HepG2 (cell line): ENCODE data around the gene RNF208. TPM values are rescaled to one million over a fixed set of nuclear protein-coding genes. Genes with fewer than 3 reads are reported as not detected.
A peak's percentile ranks its signal among the peaks of the same experiment; 100 is the strongest.

Experiments used
- ATAC-seq: fragments of 200-7000 bp; cut with Tn5 transposase; 3 replicates; pipeline ENCODE4 v1.9.1; 2020; ENCODE audit warnings: mild to moderate bottlenecking, moderate library complexity
- BruUV-seq: library from RNA; stranded (reverse); fragments of 400-500 nt; replicated peaks from 2 replicates; lab custom pipeline; 2021; lab: Mats Ljungman, UMichigan
- CTCF ChIA-PET: fragments of 300-600 bp; formaldehyde crosslinking; extraction: SDS; loops from one replicate; lab custom pipeline; 2021; ENCODE audit warnings: low total read pairs, inconsistent platforms, low intra/inter-chr PET ratio; lab: Yijun Ruan, JAX
- POLR2A ChIA-PET: fragments of 350-600 bp; sonication (Branson Sonifier 250); formaldehyde crosslinking; loops from one replicate; lab custom pipeline; 2020; ENCODE audit warnings: antibody characterized with exemption, inconsistent platforms; lab: Yijun Ruan, JAX
- DNase-seq: peaks from one replicate; pipeline ENCODE4 v3.0.0-alpha.2; 2015; ENCODE audit warnings: low spot score
- FAIRE-seq: peaks from 3 replicates; lab custom pipeline; 2011; peaks lifted over from hg19 to GRCh38; lab: Jason Lieb, UNC
- H2AFZ ChIP-seq: one replicate; pipeline ENCODE4 v1.6.1; 2011; ENCODE audit warnings: low read length, inconsistent platforms
- H3K27ac ChIP-seq: fragments of 300-600 bp; 3 replicates; pipeline ENCODE4 v1.8.0; 2011; ENCODE audit warnings: mixed run types, mild to moderate bottlenecking, mixed read lengths, low read length, inconsistent platforms; ENCODE audit not compliant: insufficient read depth; ENCODE audit errors: extremely low read length
- H3K27me3 ChIP-seq, 2 experiments: fragments of 200-600 bp in 1 of 2; 2 replicates in 1 of 2; 3 replicates in 1 of 2; pipeline versions ENCODE4 v1.6.0 to v1.8.0; 2011; ENCODE audit warnings: low read length in 2 of 2, mild to moderate bottlenecking in 2 of 2, moderate library complexity in 2 of 2, inconsistent platforms in 1 of 2; ENCODE audit not compliant: insufficient read depth in 2 of 2, control insufficient read depth in 1 of 2
- H3K36me3 ChIP-seq, 2 experiments: fragments of 200-600 bp in 1 of 2; replicated peaks in 1 of 2; 2 replicates in 1 of 2; 3 replicates in 1 of 2; pipeline versions ENCODE4 v1.5.1 to v1.8.0; 2011; ENCODE audit warnings: low read length in 2 of 2, inconsistent platforms in 1 of 2; ENCODE audit not compliant: insufficient read depth in 2 of 2, control insufficient read depth in 1 of 2
- H3K4me1 ChIP-seq: 2 replicates; pipeline ENCODE4 v1.5.1; 2012; ENCODE audit warnings: low read length, inconsistent platforms; ENCODE audit not compliant: insufficient read depth
- H3K4me2 ChIP-seq: 2 replicates; pipeline ENCODE4 v1.6.0; 2011; ENCODE audit warnings: low read depth, low read length, inconsistent platforms
- H3K4me3 ChIP-seq, 3 experiments: fragments of 200-600 bp in 1 of 3; sonication (generic), shearing (Covaris generic) in 1 of 3; replicated peaks in 1 of 3; 2 replicates each; pipeline ENCODE4 v1.5.1; 2011 to 2016; ENCODE audit warnings: low read length in 3 of 3, inconsistent platforms in 2 of 3, low read depth in 2 of 3, mild to moderate bottlenecking in 2 of 3, control low read depth in 1 of 3, mixed read lengths in 1 of 3; ENCODE audit not compliant: insufficient read depth in 1 of 3
- H3K79me2 ChIP-seq: one replicate; pipeline ENCODE4 v1.6.1; 2011; ENCODE audit warnings: low read length, inconsistent platforms; ENCODE audit not compliant: insufficient read depth
- H3K9ac ChIP-seq: 2 replicates; pipeline ENCODE4 v1.6.0; 2011; ENCODE audit warnings: mild to moderate bottlenecking, low read depth, low read length, inconsistent platforms; ENCODE audit not compliant: insufficient read depth
- H3K9me3 ChIP-seq: 2 replicates; pipeline ENCODE4 v1.5.1; 2012; ENCODE audit warnings: mild to moderate bottlenecking, low read length
- H4K20me1 ChIP-seq: 2 replicates; pipeline ENCODE4 v1.6.0; 2011; ENCODE audit warnings: inconsistent platforms, mild to moderate bottlenecking, low read length, moderate library complexity; ENCODE audit not compliant: insufficient read depth
- HOXD1 ChIP-seq: sonication (generic); formaldehyde crosslinking; IDR thresholded peaks from 2 replicates; pipeline ENCODE4 v1.5.0; 2020; ENCODE audit warnings: missing genetic modification reagents
- ISX ChIP-seq: sonication (generic); formaldehyde crosslinking; conservative IDR thresholded peaks from 2 replicates; pipeline ENCODE4 v1.5.0; 2020; ENCODE audit warnings: missing genetic modification reagents
- MXI1 ChIP-seq: IDR thresholded peaks from 3 replicates; pipeline ENCODE4 v1.6.1; 2012; ENCODE audit warnings: low read depth, low read length, inconsistent platforms, borderline replicate concordance
- MYNN ChIP-seq: sonication (generic); formaldehyde crosslinking; IDR thresholded peaks from 2 replicates; pipeline ENCODE4 v1.4.0; 2020; ENCODE audit warnings: mild to moderate bottlenecking, low read depth, missing genetic modification reagents
- NCOA5 ChIP-seq: sonication (generic); formaldehyde crosslinking; IDR thresholded peaks from 2 replicates; pipeline ENCODE4 v1.4.0; 2020; ENCODE audit warnings: missing genetic modification reagents
- NR2C2 ChIP-seq: sonication (generic); formaldehyde crosslinking; IDR thresholded peaks from 2 replicates; pipeline ENCODE4 v1.4.0; 2020; ENCODE audit warnings: missing genetic modification reagents, mild to moderate bottlenecking, moderate library complexity, borderline replicate concordance
- RXRB ChIP-seq: IDR thresholded peaks from 2 replicates; pipeline ENCODE4 v1.6.1; 2016; ENCODE audit warnings: borderline replicate concordance, missing genetic modification reagents, missing compliant biosample characterization
- ZNF101 ChIP-seq: sonication (generic); formaldehyde crosslinking; IDR thresholded peaks from 2 replicates; pipeline ENCODE4 v1.4.0; 2020; ENCODE audit warnings: mild to moderate bottlenecking, low read depth, missing genetic modification reagents, borderline replicate concordance
- ZNF468 ChIP-seq: sonication (generic); formaldehyde crosslinking; IDR thresholded peaks from 2 replicates; pipeline ENCODE4 v1.8.0; 2022; ENCODE audit warnings: mild to moderate bottlenecking, moderate library complexity, missing genetic modification reagents
- ZNF567 ChIP-seq: sonication (generic); formaldehyde crosslinking; IDR thresholded peaks from 2 replicates; pipeline ENCODE4 v1.8.1; 2023; ENCODE audit warnings: mild to moderate bottlenecking, missing genetic modification reagents, borderline replicate concordance
- ZNF672 ChIP-seq: sonication (generic); formaldehyde crosslinking; IDR thresholded peaks from 2 replicates; pipeline ENCODE4 v1.8.1; 2022; ENCODE audit warnings: missing genetic modification reagents
- ZNF703 ChIP-seq: sonication (generic); formaldehyde crosslinking; IDR thresholded peaks from 2 replicates; pipeline ENCODE4 v1.5.1; 2020; ENCODE audit warnings: missing genetic modification reagents, mild to moderate bottlenecking, moderate library complexity, borderline replicate concordance
- WGBS: methylation state at CpG from one replicate; pipeline ENCODE4 v1.1.6; 2017; ENCODE audit warnings: low lambda C conversion rate; 5-methylcytosine and 5-hydroxymethylcytosine counted together
- in situ Hi-C: cut with HindIII; loops from 2 replicates; pipeline ENCODE4 v1.10.0; 2017; ENCODE audit warnings: low pct_unique_long_range_greater_than_20kb; ENCODE audit not compliant: extremely low pct_ligation_motif_present
- intact Hi-C: fragments of 100-400 bp; cut with micrococcal nuclease; formaldehyde crosslinking; loops from one replicate; pipeline ENCODE4 v1.10.0; 2022; ENCODE audit not compliant: unreplicated experiment
- polyA plus RNA-seq, 8 experiments: library from polyadenylated mRNA; depleted of rRNA in 3 of 8; stranded (reverse) in 7 of 8; unstranded in 1 of 8; fragments of >200 nt; fragmentation: Illumina TruSeq in 4 of 8; extraction: Trizol in 4 of 8; gene quantifications; 2 replicates each; pipeline versions ENCODE4 v1.2.1 to v1.2.3, GENCODE V29; 2011 to 2016; ENCODE audit warnings: low read depth in 4 of 8, missing spikeins in 1 of 8, mixed read lengths in 1 of 8; ENCODE audit not compliant: insufficient read depth in 1 of 8
- total RNA-seq, 5 experiments: library from RNA; depleted of rRNA; stranded (reverse); fragments of >200 nt; fragmentation: Illumina TruSeq; extraction: Trizol; gene quantifications; 2 replicates each; pipeline ENCODE4 v1.2.3, GENCODE V29; 2016; ENCODE audit warnings: low read depth in 1 of 5
- TF ChIP-seq, protein P1 (sequence below): sonication (generic); formaldehyde crosslinking; IDR thresholded peaks from 2 replicates; pipeline ENCODE4 v1.5.0; 2020; ENCODE audit warnings: missing genetic modification reagents
- TF ChIP-seq, protein P2 (sequence below): sonication (generic); formaldehyde crosslinking; IDR thresholded peaks from 2 replicates; pipeline ENCODE4 v1.8.0; 2022; ENCODE audit warnings: mild to moderate bottlenecking, missing genetic modification reagents, moderate library complexity
- TF ChIP-seq, protein P3 (sequence below): sonication (generic); formaldehyde crosslinking; IDR thresholded peaks from 2 replicates; pipeline ENCODE4 v1.8.1; 2023; ENCODE audit warnings: mild to moderate bottlenecking, missing genetic modification reagents, borderline replicate concordance

The RNF208 gene
- total and polyA plus RNA-seq, 2 of the 13 experiments (the other 11 are each of a cell fraction or from before 2014, with no cell fraction given): 1.6 to 2.1 TPM

DNA sequence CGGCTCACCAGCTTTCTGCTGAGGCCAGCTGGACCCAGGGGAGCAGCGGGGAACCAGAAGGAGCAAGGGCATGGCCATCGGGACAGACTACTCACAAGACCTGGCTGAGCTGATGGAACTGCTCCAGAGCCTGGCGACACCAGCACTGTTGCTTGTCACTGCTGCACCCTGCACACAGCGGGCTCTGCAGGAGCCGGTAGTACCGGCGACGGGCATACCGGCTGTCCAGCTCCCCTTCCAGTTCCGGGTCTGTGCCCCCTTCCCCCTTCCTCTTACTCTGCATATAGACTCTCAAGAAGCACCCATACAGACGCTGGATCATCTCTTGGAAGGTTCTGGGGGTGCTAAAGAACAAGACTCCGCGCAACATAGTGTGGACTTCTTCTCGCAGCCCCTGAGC lies 34.7 kb downstream of the RNF208 start:
- H3K4me2 ChIP-seq: peak overlapping the region; percentile 90
- intact Hi-C loops: no loop called here
- peaks cover 26 to 41% of the 10 kb centered on the region in 2 experiments; a peak in 3 of 5 replicates for H3K36me3 ChIP-seq
- ChIA-PET POLR2A (interaction anchor here (2.1 to 3.8 kb wide), 4 partner anchors 11 to 57 kb away, joined by 12 to 52 read pairs (median 36); partner anchors contain the start of gene TPRN), CTCF (interaction anchor here (2.6 kb wide), 1 partner anchor 48 kb away, joined by 19 read pairs; no protein-coding TSS in a partner anchor)
- in situ Hi-C loops: loop anchor here (5.0 kb wide), 1 partner anchor 40 kb away; the partner anchor contains the start of genes CYSRT1 and RNF224
- peaks cover 28% of the 10 kb centered on the region for H3K4me1 ChIP-seq
- ATAC-seq (no peak), DNase-seq (no peak), FAIRE-seq (no peak)
- no peaks in the 10 kb centered on the region for H3K27me3 ChIP-seq
- H3K79me2 ChIP-seq: peaks cover 26% of the 10 kb centered on the region
- 65% methylated on average over 11 of the region's 15 CpGs for WGBS
- no peaks in the 10 kb centered on the region for H3K9me3 ChIP-seq
- no TSS peak for BruUV-seq
- H3K4me3 ChIP-seq: peak overlapping the region; percentile 84 to 99 (median 97)
- H3K9ac ChIP-seq: peak overlapping the region; percentile 87
- no peaks in the 10 kb centered on the region for H4K20me1 ChIP-seq
- no peak overlapping the region for H2AFZ ChIP-seq
- H3K27ac ChIP-seq: no peak overlapping the region
- TF ChIP-seq MXI1: no peak

DNA sequence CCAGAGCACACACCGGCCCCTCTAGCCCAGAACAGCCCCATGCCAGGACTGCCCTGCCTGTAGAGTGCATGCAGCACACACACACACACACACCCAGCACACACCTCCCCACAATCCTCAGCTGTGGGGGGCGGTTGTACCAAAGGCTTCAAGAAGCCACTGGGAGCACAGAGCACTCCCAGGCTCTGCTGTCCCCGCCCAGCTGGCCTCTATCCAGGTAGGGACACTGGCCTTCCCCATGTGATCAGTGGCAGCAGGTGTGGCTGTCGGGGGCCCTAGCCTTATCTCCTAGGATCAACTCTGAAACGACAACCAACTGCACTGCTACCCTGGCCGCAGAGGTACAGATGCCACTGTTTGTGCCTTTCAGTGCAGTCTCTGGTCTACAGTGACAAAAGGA lies 35.7 kb downstream of the RNF208 start:
- Histone ChIP-seq H3K36me3 (peaks cover 21 to 37% of the 10 kb centered on the region in 2 experiments; a peak in 4 of 5 replicates), H4K20me1 (no peaks in the 10 kb centered on the region), H2AFZ (no peak overlapping the region), H3K27me3 (no peaks in the 10 kb centered on the region), H3K4me1 (peaks cover 28% of the 10 kb centered on the region), H3K9ac (no peak overlapping the region), H3K9me3 (no peaks in the 10 kb centered on the region), H3K4me2 (peak overlapping the region; percentile 90), H3K4me3 (peak overlapping the region in 1 of 3 experiments; percentile 97; a peak in 3 of 6 replicates), H3K79me2 (peaks cover 26% of the 10 kb centered on the region), H3K27ac (no peak overlapping the region)
- in situ Hi-C loops (loop anchor here (5.0 kb wide), 1 partner anchor 41 kb away; the partner anchor contains the start of genes CYSRT1 and RNF224), intact Hi-C loops (no loop called here)
- ChIA-PET CTCF (no interaction called here), POLR2A (no interaction called here)
- 92% methylated on average over 2 of the region's 6 CpGs for WGBS
- FAIRE-seq (no peak), DNase-seq (no peak), ATAC-seq (no peak)
- BruUV-seq: no TSS peak
- no peak for TF ChIP-seq MYNN (CRISPR knock-in tag)
- TF ChIP-seq NR2C2 (CRISPR knock-in tag): no peak
- TF ChIP-seq ZNF703: no peak
- TF ChIP-seq, protein P1, sequence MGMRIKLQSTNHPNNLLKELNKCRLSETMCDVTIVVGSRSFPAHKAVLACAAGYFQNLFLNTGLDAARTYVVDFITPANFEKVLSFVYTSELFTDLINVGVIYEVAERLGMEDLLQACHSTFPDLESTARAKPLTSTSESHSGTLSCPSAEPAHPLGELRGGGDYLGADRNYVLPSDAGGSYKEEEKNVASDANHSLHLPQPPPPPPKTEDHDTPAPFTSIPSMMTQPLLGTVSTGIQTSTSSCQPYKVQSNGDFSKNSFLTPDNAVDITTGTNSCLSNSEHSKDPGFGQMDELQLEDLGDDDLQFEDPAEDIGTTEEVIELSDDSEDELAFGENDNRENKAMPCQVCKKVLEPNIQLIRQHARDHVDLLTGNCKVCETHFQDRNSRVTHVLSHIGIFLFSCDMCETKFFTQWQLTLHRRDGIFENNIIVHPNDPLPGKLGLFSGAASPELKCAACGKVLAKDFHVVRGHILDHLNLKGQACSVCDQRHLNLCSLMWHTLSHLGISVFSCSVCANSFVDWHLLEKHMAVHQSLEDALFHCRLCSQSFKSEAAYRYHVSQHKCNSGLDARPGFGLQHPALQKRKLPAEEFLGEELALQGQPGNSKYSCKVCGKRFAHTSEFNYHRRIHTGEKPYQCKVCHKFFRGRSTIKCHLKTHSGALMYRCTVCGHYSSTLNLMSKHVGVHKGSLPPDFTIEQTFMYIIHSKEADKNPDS (CRISPR knock-in tag): no peak
- no peak for TF ChIP-seq RXRB (CRISPR knock-in tag)
- no peak for TF ChIP-seq ZNF672
- TF ChIP-seq ISX (CRISPR knock-in tag): no peak
- TF ChIP-seq ZNF468: no peak
- TF ChIP-seq, protein P2, sequence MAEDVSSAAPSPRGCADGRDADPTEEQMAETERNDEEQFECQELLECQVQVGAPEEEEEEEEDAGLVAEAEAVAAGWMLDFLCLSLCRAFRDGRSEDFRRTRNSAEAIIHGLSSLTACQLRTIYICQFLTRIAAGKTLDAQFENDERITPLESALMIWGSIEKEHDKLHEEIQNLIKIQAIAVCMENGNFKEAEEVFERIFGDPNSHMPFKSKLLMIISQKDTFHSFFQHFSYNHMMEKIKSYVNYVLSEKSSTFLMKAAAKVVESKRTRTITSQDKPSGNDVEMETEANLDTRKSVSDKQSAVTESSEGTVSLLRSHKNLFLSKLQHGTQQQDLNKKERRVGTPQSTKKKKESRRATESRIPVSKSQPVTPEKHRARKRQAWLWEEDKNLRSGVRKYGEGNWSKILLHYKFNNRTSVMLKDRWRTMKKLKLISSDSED: no peak
- no peak for TF ChIP-seq ZNF101 (CRISPR knock-in tag)
- no peak for TF ChIP-seq ZNF567 (CRISPR knock-in tag)
- no peak for TF ChIP-seq NCOA5 (CRISPR knock-in tag)
- TF ChIP-seq HOXD1 (CRISPR knock-in tag): no peak
- TF ChIP-seq, protein P3, sequence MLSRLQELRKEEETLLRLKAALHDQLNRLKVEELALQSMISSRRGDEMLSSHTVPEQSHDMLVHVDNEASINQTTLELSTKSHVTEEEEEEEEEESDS: no peak
